ENCODE measurements around the gene CTXN3. TPM values are rescaled to one million over a fixed set of nuclear protein-coding genes. Genes with fewer than 3 reads are reported as not detected.

Gene CTXN3
- total RNA-seq, 1 donor from 2014 or later = not detected

DNA sequence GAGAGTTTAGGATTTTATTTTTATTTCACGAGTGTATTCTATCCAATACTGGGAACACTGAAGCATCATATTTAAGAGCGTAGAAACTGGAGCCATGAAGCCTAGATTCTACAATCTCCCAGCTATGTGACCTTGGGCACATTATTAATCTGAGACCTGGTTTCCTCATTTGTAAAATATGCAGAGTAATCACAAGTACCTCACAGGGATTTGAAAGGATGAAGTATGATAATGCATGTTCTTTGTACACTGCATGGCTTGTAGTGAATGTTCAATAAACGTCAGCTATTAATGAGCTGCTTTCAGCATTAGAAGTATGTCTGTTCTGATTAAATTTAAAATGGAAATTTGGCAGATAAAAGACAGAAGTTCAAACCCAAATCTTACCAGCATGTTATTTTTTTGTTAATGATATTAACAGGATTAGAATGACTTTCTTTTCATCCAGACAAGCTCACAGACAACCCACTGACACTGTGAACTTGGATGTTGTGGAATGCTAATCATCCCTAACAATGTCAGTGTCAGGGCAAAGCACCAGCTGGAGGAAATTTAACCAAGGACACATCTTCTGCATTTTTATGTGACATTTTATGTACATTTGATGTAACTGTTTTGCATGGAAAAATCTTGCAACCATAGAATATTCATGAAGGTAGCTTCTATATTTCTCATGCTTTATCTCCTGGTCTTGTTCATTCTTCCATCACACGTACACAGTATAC, 27.1 kb upstream of the CTXN3 start:
- Mint-ChIP-seq H3K4me3 (no peak overlapping the region), H3K27me3 (no peaks in the 10 kb centered on the region), H3K36me3 (ENCODE audit: low read depth) (no peaks in the 10 kb centered on the region), H3K9me3 (no peaks in the 10 kb centered on the region), H3K4me1 (no peaks in the 10 kb centered on the region), H3K27ac (no peak overlapping the region)
- no peak for DNase-seq
- intact Hi-C loops (cut with micrococcal nuclease) = no loop called here

GRCh38 chr5:127634007-127634406, 14.9 kb upstream of the CTXN3 start:
- H3K36me3 Mint-ChIP-seq (ENCODE audit: low read depth) = no peaks in the 10 kb centered on the region
- no peak overlapping the region for H3K4me3 Mint-ChIP-seq
- H3K9me3 Mint-ChIP-seq = no peaks in the 10 kb centered on the region
- DNase-seq = no peak
- no peaks in the 10 kb centered on the region for H3K27me3 Mint-ChIP-seq
- intact Hi-C loops (cut with micrococcal nuclease) = no loop called here
- H3K4me1 Mint-ChIP-seq = no peaks in the 10 kb centered on the region
- no peak overlapping the region for H3K27ac Mint-ChIP-seq

DNA sequence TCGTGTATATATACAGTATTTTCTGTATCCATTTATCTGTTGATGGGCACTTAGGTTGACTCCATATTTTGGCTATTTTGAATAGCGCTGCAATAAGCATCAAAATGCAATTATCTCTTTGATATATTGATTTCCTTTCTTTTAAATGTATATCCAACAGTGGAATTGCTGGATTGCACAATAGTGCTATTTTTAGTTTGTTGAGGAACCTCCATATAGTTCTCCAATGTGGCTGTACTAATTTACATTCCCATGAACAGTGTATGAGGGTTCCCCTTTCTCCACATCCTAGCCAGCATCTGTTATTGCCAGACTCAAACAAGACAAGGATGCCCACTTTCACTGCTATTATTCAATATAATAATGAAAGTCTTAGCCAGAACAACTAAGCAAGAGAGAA, 9.1 kb upstream of the CTXN3 start:
- Mint-ChIP-seq H3K36me3 (ENCODE audit: low read depth) (no peaks in the 10 kb centered on the region), H3K4me3 (no peak overlapping the region), H3K4me1 (no peaks in the 10 kb centered on the region), H3K27me3 (peaks cover 3% of the 10 kb centered on the region), H3K9me3 (no peaks in the 10 kb centered on the region), H3K27ac (no peak overlapping the region)
- intact Hi-C loops (cut with micrococcal nuclease) = no loop called here
- no peak for DNase-seq

GRCh38 chr5:127642949-127643348, 5.9 kb upstream of the CTXN3 start:
- no peak overlapping the region for H3K4me3 Mint-ChIP-seq
- intact Hi-C loops (cut with micrococcal nuclease) = no loop called here

DNA sequence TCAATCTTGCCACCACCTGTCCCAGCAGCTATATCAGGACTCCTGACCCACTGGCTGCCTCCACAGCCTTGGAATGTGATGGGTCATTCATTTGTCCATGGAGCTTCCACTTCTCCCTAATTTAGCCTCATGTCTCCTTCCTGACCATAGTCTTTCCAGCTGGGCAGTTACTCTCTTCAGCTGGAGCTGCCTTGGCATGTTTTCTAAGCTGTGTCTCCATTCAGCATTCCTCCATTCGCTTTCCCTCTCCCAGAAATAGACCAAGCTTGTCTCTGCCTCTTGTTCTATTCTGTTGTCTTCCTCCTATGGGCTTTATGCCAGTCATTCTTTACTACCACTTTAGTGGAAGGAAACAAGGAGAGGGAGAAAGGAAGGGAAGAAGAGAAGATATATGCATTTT, 5.3 kb upstream of the CTXN3 start:
- Mint-ChIP-seq H3K4me3 (no peak overlapping the region), H3K27ac (no peak overlapping the region), H3K27me3 (peaks cover 3% of the 10 kb centered on the region), H3K36me3 (ENCODE audit: low read depth) (no peaks in the 10 kb centered on the region), H3K4me1 (no peaks in the 10 kb centered on the region), H3K9me3 (no peaks in the 10 kb centered on the region)
- intact Hi-C loops (cut with micrococcal nuclease) = no loop called here
- DNase-seq = no peak

More at GRCh38 chr5:127642949-127643348, 5.9 kb upstream of the CTXN3 start:
- DNase-seq = no peak
- Mint-ChIP-seq H3K27me3 (peaks cover 3% of the 10 kb centered on the region), H3K4me1 (no peaks in the 10 kb centered on the region), H3K27ac (no peak overlapping the region), H3K36me3 (ENCODE audit: low read depth) (no peaks in the 10 kb centered on the region), H3K9me3 (no peaks in the 10 kb centered on the region)

- Mint-ChIP-seq H3K27ac (no peak overlapping the region), H3K36me3 (ENCODE audit: low read depth) (no peaks in the 10 kb centered on the region), H3K9me3 (no peaks in the 10 kb centered on the region), H3K4me1 (no peaks in the 10 kb centered on the region), H3K4me3 (no peak overlapping the region), H3K27me3 (peaks cover 3% of the 10 kb centered on the region)
- intact Hi-C loops (cut with micrococcal nuclease) = no loop called here
- no peak for DNase-seq
Observed at GRCh38 chr5:127645300-127645726, 3.6 kb upstream of the CTXN3 start.

DNA sequence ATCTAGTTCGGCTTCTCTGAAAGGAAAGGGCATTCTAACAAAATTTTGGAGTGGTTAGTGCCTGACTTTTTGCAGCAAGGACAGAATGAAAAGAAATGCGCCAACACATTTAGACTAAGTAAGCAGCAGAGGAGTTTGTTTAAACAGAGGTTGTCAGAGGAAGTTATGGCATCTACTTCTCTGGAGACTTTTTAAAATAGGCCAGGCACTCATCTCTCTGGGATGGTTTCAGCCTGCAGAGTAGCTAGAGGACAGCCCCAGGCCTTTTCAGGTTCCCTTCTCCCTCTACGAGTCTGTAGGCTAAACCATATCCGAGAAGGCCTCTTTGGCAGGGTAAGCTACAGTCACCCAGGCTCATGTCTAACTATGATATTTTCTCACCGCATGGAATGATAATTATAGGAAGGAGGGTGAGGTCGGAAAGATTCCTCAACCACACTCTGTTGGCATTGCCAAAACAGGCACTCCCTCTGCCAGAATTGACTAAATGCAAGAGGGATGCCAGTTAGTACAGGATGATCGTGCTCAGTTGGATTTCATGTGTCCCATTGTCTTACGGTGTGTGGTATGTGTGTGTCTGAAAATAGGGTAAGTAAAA, 1.4 kb upstream of the CTXN3 start:
- Mint-ChIP-seq H3K4me1 (no peaks in the 10 kb centered on the region), H3K27me3 (no peaks in the 10 kb centered on the region)

DNA sequence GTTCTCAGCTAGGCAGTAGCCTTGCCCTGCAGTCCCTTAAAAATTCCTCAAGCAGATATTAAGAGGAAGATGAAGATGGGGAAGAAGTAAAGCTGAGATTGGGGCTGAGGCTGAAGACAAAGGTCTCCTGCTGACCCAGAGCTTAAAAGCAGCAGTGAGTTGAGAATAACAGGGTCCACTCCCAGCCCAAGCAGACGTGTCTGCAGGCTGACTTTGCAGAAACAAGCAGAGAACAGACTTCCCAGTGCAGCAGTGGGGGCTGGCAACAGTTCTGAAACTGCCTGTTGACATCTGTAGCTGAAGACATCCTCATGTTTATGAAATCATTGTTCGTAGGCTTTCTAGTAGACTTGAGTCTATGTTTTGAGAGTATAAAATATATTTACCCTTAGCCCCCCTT, 1.1 kb downstream of the CTXN3 start:
- H3K4me1 Mint-ChIP-seq = no peaks in the 10 kb centered on the region
- intact Hi-C loops (cut with micrococcal nuclease) = no loop called here
- H3K27me3 Mint-ChIP-seq = no peaks in the 10 kb centered on the region
- no peak overlapping the region for H3K4me3 Mint-ChIP-seq
- no peak overlapping the region for H3K27ac Mint-ChIP-seq
- H3K36me3 Mint-ChIP-seq (ENCODE audit: low read depth) = no peaks in the 10 kb centered on the region
- no peaks in the 10 kb centered on the region for H3K9me3 Mint-ChIP-seq
- DNase-seq = no peak

More for the DNA sequence above, 1.4 kb upstream of the CTXN3 start:
- Mint-ChIP-seq H3K4me3 (no peak overlapping the region), H3K9me3 (no peaks in the 10 kb centered on the region), H3K27ac (no peak overlapping the region), H3K36me3 (ENCODE audit: low read depth) (no peaks in the 10 kb centered on the region)
- intact Hi-C loops (cut with micrococcal nuclease) = no loop called here
- DNase-seq = no peak

DNA sequence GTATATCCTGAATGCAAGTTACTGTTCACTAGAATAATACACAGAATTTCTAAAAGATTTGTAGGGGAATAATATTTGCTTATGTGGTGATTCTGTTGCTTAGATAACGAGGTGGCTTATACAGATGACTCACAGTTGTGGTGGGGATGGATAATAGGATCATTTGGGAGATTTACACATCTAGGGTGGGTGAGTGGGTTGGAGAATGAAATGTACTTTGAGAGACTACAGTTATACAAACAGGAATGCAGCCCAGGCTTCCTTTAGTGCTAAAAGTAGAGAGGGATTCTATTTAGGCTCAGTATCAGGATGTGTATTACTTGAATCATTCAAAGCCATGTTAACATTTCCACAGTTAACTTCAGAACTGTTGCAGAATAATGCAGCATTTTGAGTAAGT, 1.8 kb downstream of the CTXN3 start:
- H3K9me3 Mint-ChIP-seq = no peaks in the 10 kb centered on the region
- no peak overlapping the region for H3K4me3 Mint-ChIP-seq
- intact Hi-C loops (cut with micrococcal nuclease) = no loop called here
- no peaks in the 10 kb centered on the region for H3K27me3 Mint-ChIP-seq
- no peaks in the 10 kb centered on the region for H3K36me3 Mint-ChIP-seq (ENCODE audit: low read depth)
- H3K27ac Mint-ChIP-seq = no peak overlapping the region
- DNase-seq = no peak
- no peaks in the 10 kb centered on the region for H3K4me1 Mint-ChIP-seq

- Mint-ChIP-seq H3K4me1 (no peaks in the 10 kb centered on the region), H3K9me3 (no peaks in the 10 kb centered on the region), H3K27me3 (no peaks in the 10 kb centered on the region), H3K27ac (no peak overlapping the region), H3K4me3 (no peak overlapping the region), H3K36me3 (ENCODE audit: low read depth) (no peaks in the 10 kb centered on the region)
- DNase-seq = no peak
- intact Hi-C loops (cut with micrococcal nuclease) = no loop called here
Observed at GRCh38 chr5:127652952-127653611, 4.2 kb downstream of the CTXN3 start.

DNA sequence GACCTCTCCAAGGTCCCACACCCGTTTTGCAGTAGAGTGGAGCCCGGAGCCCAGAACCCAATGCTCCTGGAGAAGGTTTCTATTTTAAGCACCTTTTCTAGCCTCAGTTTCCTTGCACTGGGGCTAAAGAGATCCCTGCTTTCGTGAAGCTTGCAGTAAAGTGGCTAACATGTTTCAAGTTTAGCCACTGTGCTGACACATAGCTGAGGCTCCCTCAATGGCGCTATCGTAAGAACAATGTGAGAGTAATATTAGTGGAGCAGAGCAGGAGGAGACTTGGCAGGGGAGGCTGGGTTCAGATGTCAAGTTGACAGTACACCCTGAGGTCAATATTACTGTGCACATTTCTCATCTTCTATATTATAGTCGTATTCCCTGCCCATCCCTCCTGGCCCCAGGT, 7.9 kb downstream of the CTXN3 start:
- intact Hi-C loops (cut with micrococcal nuclease) = no loop called here
- H3K27ac Mint-ChIP-seq = no peak overlapping the region
- no peaks in the 10 kb centered on the region for H3K9me3 Mint-ChIP-seq
- no peaks in the 10 kb centered on the region for H3K4me1 Mint-ChIP-seq
- no peak overlapping the region for H3K4me3 Mint-ChIP-seq
- no peak for DNase-seq
- H3K27me3 Mint-ChIP-seq = peaks cover 5% of the 10 kb centered on the region
- no peaks in the 10 kb centered on the region for H3K36me3 Mint-ChIP-seq (ENCODE audit: low read depth)

GRCh38 chr5:127660047-127660733, 11.3 kb downstream of the CTXN3 start:
- no peak for DNase-seq
- Mint-ChIP-seq H3K4me3 (no peak overlapping the region), H3K27me3 (peaks cover 6% of the 10 kb centered on the region), H3K27ac (no peak overlapping the region), H3K9me3 (no peaks in the 10 kb centered on the region), H3K4me1 (no peaks in the 10 kb centered on the region), H3K36me3 (ENCODE audit: low read depth) (no peaks in the 10 kb centered on the region)
- intact Hi-C loops (cut with micrococcal nuclease) = no loop called here

DNA sequence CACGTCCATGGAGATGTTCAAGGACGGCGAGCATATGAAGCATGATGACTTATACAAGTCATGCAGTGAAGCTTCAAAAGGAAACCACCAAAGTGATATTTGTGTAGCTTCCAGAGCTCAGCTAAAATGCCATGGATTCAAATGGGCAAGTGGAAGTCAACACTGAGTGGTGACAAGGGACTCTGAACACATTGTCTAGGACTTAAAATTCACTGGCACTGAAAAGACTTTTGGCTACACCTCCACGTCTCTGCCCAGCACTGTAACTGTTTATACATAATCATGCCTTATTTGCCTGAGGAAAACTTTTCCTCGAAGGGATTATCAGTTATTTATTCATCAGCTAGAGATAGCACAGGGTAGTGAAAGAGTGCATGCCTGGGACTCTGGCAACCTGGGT, 15.2 kb downstream of the CTXN3 start:
- H3K36me3 Mint-ChIP-seq (ENCODE audit: low read depth) = no peaks in the 10 kb centered on the region
- H3K27ac Mint-ChIP-seq = no peak overlapping the region
- H3K9me3 Mint-ChIP-seq = no peaks in the 10 kb centered on the region
- no peak for DNase-seq
- H3K4me1 Mint-ChIP-seq = no peaks in the 10 kb centered on the region
- intact Hi-C loops (cut with micrococcal nuclease) = no loop called here
- no peak overlapping the region for H3K4me3 Mint-ChIP-seq
- peaks cover 4% of the 10 kb centered on the region for H3K27me3 Mint-ChIP-seq

- Mint-ChIP-seq H3K27ac (no peak overlapping the region), H3K27me3 (peaks cover 4% of the 10 kb centered on the region), H3K4me3 (no peak overlapping the region), H3K9me3 (no peaks in the 10 kb centered on the region), H3K36me3 (ENCODE audit: low read depth) (no peaks in the 10 kb centered on the region), H3K4me1 (no peaks in the 10 kb centered on the region)
- intact Hi-C loops (cut with micrococcal nuclease) = no loop called here
- DNase-seq = no peak
Observed at GRCh38 chr5:127665641-127666040, 16.8 kb downstream of the CTXN3 start.

Measured in activated CD4-positive, alpha-beta T cell treated with anti-CD3 and anti-CD28 coated beads, Interleukin-2, amount 10 ng/mL, durations not matched to agents 24 days and 14 days (primary cell).